ENCODE measurements around the gene ARMC2.

DNA sequence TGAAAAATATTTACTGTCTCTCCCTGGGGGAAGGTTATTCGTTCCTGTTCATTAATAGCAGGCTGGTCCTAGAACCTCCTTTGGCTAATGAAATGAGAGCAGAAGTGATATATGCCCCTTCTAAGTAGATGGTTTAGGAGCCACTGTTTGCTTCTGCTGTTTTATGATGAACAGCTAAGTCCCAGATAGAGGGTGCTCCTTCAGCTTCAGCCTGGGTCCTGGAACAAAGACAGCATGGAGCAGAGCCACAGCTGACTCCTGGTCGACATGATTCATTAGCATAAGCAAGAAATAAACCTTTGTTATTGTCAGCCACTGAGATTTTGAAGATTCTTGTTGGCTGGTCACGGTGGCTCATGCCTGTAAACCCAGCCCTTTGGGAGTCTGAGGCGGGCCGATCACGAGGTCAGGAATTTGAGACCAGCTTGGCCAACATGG, 47.8 kb upstream of the ARMC2 start:
- TF ChIP-seq RAD21 (IDR thresholded peaks at IDR 0.05 in 1 of 2, conservative IDR thresholded peaks at IDR 0.05 in 1 of 2; ENCODE audit: low read depth in 2 of 2, low read length in 2 of 2) (no peak), POLR2A (IDR thresholded peaks at IDR 0.05; ENCODE audit: control extremely low read depth in 1 of 2, low read depth in 2 of 2, low read length in 2 of 2) (no peak), TCF12 (IDR thresholded peaks at IDR 0.05; ENCODE audit: low read depth, low read length) (no peak), BCL11A (IDR thresholded peaks at IDR 0.05; ENCODE audit: low read depth in 2 of 2, low read length in 2 of 2) (no peak)
- TF ChIP-seq, protein P1, sequence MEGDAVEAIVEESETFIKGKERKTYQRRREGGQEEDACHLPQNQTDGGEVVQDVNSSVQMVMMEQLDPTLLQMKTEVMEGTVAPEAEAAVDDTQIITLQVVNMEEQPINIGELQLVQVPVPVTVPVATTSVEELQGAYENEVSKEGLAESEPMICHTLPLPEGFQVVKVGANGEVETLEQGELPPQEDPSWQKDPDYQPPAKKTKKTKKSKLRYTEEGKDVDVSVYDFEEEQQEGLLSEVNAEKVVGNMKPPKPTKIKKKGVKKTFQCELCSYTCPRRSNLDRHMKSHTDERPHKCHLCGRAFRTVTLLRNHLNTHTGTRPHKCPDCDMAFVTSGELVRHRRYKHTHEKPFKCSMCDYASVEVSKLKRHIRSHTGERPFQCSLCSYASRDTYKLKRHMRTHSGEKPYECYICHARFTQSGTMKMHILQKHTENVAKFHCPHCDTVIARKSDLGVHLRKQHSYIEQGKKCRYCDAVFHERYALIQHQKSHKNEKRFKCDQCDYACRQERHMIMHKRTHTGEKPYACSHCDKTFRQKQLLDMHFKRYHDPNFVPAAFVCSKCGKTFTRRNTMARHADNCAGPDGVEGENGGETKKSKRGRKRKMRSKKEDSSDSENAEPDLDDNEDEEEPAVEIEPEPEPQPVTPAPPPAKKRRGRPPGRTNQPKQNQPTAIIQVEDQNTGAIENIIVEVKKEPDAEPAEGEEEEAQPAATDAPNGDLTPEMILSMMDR (IDR thresholded peaks at IDR 0.05; ENCODE audit: control extremely low read depth in 1 of 3, insufficient read depth in 1 of 3, low read depth in 1 of 3, low read length in 3 of 3): no peak

Measured in H1 (cell line).